ENCODE measurements around the gene GIT2. TPM values are rescaled to one million over a fixed set of nuclear protein-coding genes. Genes with fewer than 3 reads are reported as not detected.
A peak's percentile ranks its signal among the peaks of the same experiment; 100 is the strongest.

GIT2 gene
- total and polyA plus RNA-seq, 10 donors: 26.5 to 169 (median 121) TPM

- peak overlapping the region in 5 of 8 donors; percentile 10 to 71 (median 67) for H3K27ac ChIP-seq
- WGBS, 5 donors: 87 to 97% (median 94%) methylated on average over 7 of the region's 7 CpGs
- intact Hi-C loops (cut with DNase I; ENCODE audit: low total_unique reads): no loop called here
- H3K36me3 ChIP-seq: peaks cover 0 to 100% (median 34%) of the 10 kb centered on the region in 6 donors
- no peak for TF ChIP-seq POLR2AphosphoS5 (IDR thresholded peaks at IDR 0.05)
- no peak for TF ChIP-seq CTCF (IDR thresholded peaks at IDR 0.05 in 8 of 11, conservative IDR thresholded peaks at IDR 0.05 in 3 of 11)
- no peak for TF ChIP-seq POLR2A (IDR thresholded peaks at IDR 0.05)
- peaks cover 25 to 59% (median 44%) of the 10 kb centered on the region in 6 donors for H3K4me1 ChIP-seq
- no peaks in the 10 kb centered on the region for H3K27me3 ChIP-seq (replicated peaks in 1 of 7)
- no peaks in the 10 kb centered on the region for H3K9me3 ChIP-seq
- DNase-seq: no peak
- H3K4me3 ChIP-seq: no peak overlapping the region
Measured at GRCh38 chr12:109943811-109944210, 52.4 kb downstream of the GIT2 start.

DNA sequence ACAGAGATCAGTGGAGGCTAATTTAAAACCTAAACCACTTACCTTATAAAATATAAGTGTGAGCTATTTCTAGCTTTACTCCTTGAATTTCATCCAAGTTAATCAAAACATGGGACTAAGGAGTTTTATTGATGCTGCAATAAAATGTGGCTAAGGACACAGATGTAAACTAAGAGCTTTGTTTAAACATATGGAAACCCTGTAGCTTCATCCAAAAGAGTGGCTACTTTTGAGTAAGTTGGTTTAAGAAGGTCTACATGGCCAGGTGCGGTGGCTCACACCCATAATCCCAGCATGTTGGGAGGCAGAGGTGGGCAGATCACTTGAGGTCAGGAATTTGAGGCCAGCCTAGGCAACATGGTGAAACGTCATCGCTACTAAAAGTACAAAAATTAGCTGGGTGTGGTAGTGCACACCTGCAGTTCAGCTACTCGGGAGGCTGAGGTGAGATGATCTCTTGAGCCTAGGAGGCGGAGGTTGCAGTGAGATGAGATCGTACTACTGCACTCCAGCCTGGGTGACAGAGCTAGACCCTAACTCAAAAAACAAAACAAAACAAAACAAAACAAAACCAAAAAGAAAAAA, 55.7 kb downstream of the GIT2 start:
- Histone ChIP-seq H3K27me3 (replicated peaks in 1 of 7) (no peaks in the 10 kb centered on the region), H3K36me3 (peaks cover 0 to 100% (median 46%) of the 10 kb centered on the region in 6 donors), H3K4me3 (no peak overlapping the region), H3K4me1 (peaks cover 0 to 48% (median 20%) of the 10 kb centered on the region in 6 donors), H3K27ac (no peak overlapping the region), H3K9me3 (no peaks in the 10 kb centered on the region)
- WGBS, 5 donors: 95 to 98% (median 96%) methylated on average over 6 of the region's 6 CpGs
- intact Hi-C loops (cut with DNase I; ENCODE audit: low total_unique reads): no loop called here
- no peak for TF ChIP-seq POLR2A (IDR thresholded peaks at IDR 0.05)
- TF ChIP-seq POLR2AphosphoS5 (IDR thresholded peaks at IDR 0.05): no peak
- TF ChIP-seq CTCF (IDR thresholded peaks at IDR 0.05 in 8 of 11, conservative IDR thresholded peaks at IDR 0.05 in 3 of 11): no peak
- DNase-seq: no peak

DNA sequence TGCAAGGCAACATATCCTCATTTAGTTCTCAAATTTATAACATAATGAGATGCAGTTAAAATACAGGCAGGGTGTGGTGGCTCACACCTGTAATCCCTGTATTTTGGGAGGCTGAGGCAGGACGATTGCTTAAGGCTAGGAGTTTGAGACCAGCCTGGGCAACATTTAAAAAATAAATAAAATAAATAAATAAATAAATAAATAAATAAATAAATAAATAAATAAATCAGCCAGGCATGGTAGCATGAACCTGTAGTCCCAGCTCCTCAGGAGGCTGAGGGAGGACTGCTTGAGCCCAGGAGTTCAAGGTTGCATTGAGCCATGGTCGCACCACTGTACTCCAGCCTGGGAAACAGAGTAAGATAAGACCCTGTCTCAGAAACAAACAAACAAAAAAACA, 56.7 kb downstream of the GIT2 start:
- 90 to 100% (median 94%) methylated on average over 2 of the region's 2 CpGs for WGBS, 5 donors
- peaks cover 0 to 100% (median 53%) of the 10 kb centered on the region in 6 donors for H3K36me3 ChIP-seq
- H3K27me3 ChIP-seq (replicated peaks in 1 of 7): no peaks in the 10 kb centered on the region
- no peak for DNase-seq
- no peak overlapping the region for H3K4me3 ChIP-seq
- TF ChIP-seq POLR2A (IDR thresholded peaks at IDR 0.05) (no peak), POLR2AphosphoS5 (IDR thresholded peaks at IDR 0.05) (no peak), CTCF (IDR thresholded peaks at IDR 0.05 in 8 of 11, conservative IDR thresholded peaks at IDR 0.05 in 3 of 11) (no peak)
- H3K27ac ChIP-seq: peak overlapping the region in 1 of 8 donors; percentile 80
- peaks cover 0 to 39% (median 11%) of the 10 kb centered on the region in 6 donors for H3K4me1 ChIP-seq
- no peaks in the 10 kb centered on the region for H3K9me3 ChIP-seq
- intact Hi-C loops (cut with DNase I; ENCODE audit: low total_unique reads): no loop called here

GRCh38 chr12:109938947-109939346, 57.2 kb downstream of the GIT2 start:
- Histone ChIP-seq H3K4me1 (peaks cover 0 to 39% (median 10%) of the 10 kb centered on the region in 6 donors), H3K36me3 (peaks cover 0 to 100% (median 57%) of the 10 kb centered on the region in 6 donors), H3K27ac (peak overlapping the region in 5 of 8 donors; percentile 62 to 80 (median 76)), H3K9me3 (no peaks in the 10 kb centered on the region), H3K27me3 (replicated peaks in 1 of 7) (no peaks in the 10 kb centered on the region), H3K4me3 (no peak overlapping the region)
- no peak for DNase-seq
- intact Hi-C loops (cut with DNase I; ENCODE audit: low total_unique reads): no loop called here
- 91 to 99% (median 96%) methylated on average over 7 of the region's 7 CpGs for WGBS, 5 donors
- no peak for TF ChIP-seq CTCF (IDR thresholded peaks at IDR 0.05 in 8 of 11, conservative IDR thresholded peaks at IDR 0.05 in 3 of 11)
- no peak for TF ChIP-seq POLR2A (IDR thresholded peaks at IDR 0.05)
- peak in 1 of 3 donors; percentile 13 for TF ChIP-seq POLR2AphosphoS5 (IDR thresholded peaks at IDR 0.05)

Data from spleen (tissue), 11 donors.